DMS 273 treated with DMSO at 0.1 percent for 48 hours (cell line): Measurements from ENCODE around the gene OR1M1.
"Not testable (repeated sequence)": the region's sequence is repeated elsewhere in the genome, so short reads cannot be mapped to it uniquely, and the experiment has no call there.

ENCODE experiments used
- DNase-seq: peaks from one replicate; lab custom pipeline; 2025; lab: John Stamatoyannopoulos, UW

OR1M1 gene

GRCh38 chr19:9086761-9087160 is at the start of gene OR1M1:
TSS of gene OR1M1 (plus strand) at chr19:9087061. CDS start at chr19:9093245, 6,184 bp downstream.
- DNase-seq: no peak

GRCh38 chr19:9037400-9038062 is 49.3 kb upstream of the OR1M1 start:
- no peak for DNase-seq

GRCh38 chr19:9039728-9040127 is 47.1 kb upstream of the OR1M1 start:
- DNase-seq: no peak

GRCh38 chr19:9040131-9040530 is 46.7 kb upstream of the OR1M1 start:
- DNase-seq: no peak

- DNase-seq: no peak
Measured at GRCh38 chr19:9041023-9041422, 45.8 kb upstream of the OR1M1 start.

GRCh38 chr19:9043524-9043923 is 43.3 kb upstream of the OR1M1 start:
- DNase-seq: no peak

GRCh38 chr19:9044449-9044848 is 42.4 kb upstream of the OR1M1 start:
- DNase-seq: no peak

GRCh38 chr19:9046694-9047093 is 40.2 kb upstream of the OR1M1 start:
- DNase-seq: no peak

- no peak for DNase-seq
Measured at GRCh38 chr19:9052894-9053293, 34.0 kb upstream of the OR1M1 start.

- DNase-seq: not testable (repeated sequence)
Measured at GRCh38 chr19:9053674-9054073, 33.2 kb upstream of the OR1M1 start.

GRCh38 chr19:9054207-9054606 is 32.7 kb upstream of the OR1M1 start:
- DNase-seq: no peak

GRCh38 chr19:9054765-9055164 is 32.1 kb upstream of the OR1M1 start:
- no peak for DNase-seq

- not testable (repeated sequence) for DNase-seq
Measured at GRCh38 chr19:9056131-9056530, 30.7 kb upstream of the OR1M1 start.

- DNase-seq: no peak
Measured at GRCh38 chr19:9057505-9058258, 29.2 kb upstream of the OR1M1 start.

- DNase-seq: no peak
Measured at GRCh38 chr19:9058905-9059667, 27.8 kb upstream of the OR1M1 start.

- no peak for DNase-seq
Measured at GRCh38 chr19:9060564-9061340, 26.1 kb upstream of the OR1M1 start.

GRCh38 chr19:9061879-9062278 is 25.0 kb upstream of the OR1M1 start:
- DNase-seq: no peak

- no peak for DNase-seq
Measured at GRCh38 chr19:9065457-9066014, 21.3 kb upstream of the OR1M1 start.

GRCh38 chr19:9070066-9070465 is 16.8 kb upstream of the OR1M1 start:
- no peak for DNase-seq

- DNase-seq: not testable (repeated sequence)
Measured at GRCh38 chr19:9071720-9072119, 15.1 kb upstream of the OR1M1 start.

- no peak for DNase-seq
Measured at GRCh38 chr19:9073806-9074205, 13.1 kb upstream of the OR1M1 start.
